ENCODE data around the gene CDK5R1. TPM values are rescaled to one million over a fixed set of nuclear protein-coding genes. Genes with fewer than 3 reads are reported as not detected.
A peak's percentile ranks its signal among the peaks of the same experiment; 100 is the strongest.

CDK5R1 gene
- total RNA-seq, 1 donor from 2014 or later: 2.2 TPM

- Mint-ChIP-seq H3K9me3 (ENCODE audit: unreplicated experiment) (no peaks in the 10 kb centered on the region), H3K4me1 (ENCODE audit: unreplicated experiment) (peaks cover 10% of the 10 kb centered on the region), H3K36me3 (ENCODE audit: low read depth, unreplicated experiment) (peaks cover 23% of the 10 kb centered on the region), H3K27me3 (ENCODE audit: unreplicated experiment) (peaks cover 11% of the 10 kb centered on the region), H3K4me3 (ENCODE audit: unreplicated experiment) (no peak overlapping the region), H3K27ac (ENCODE audit: unreplicated experiment) (no peak overlapping the region)
- DNase-seq (ENCODE audit: low spot score): no peak
- TF ChIP-seq CTCF (IDR thresholded peaks at IDR 0.05; ENCODE audit: unreplicated experiment): no peak
These were observed 2.2 kb upstream of the CDK5R1 start for GRCh38 chr17:32484628-32485027.

DNA sequence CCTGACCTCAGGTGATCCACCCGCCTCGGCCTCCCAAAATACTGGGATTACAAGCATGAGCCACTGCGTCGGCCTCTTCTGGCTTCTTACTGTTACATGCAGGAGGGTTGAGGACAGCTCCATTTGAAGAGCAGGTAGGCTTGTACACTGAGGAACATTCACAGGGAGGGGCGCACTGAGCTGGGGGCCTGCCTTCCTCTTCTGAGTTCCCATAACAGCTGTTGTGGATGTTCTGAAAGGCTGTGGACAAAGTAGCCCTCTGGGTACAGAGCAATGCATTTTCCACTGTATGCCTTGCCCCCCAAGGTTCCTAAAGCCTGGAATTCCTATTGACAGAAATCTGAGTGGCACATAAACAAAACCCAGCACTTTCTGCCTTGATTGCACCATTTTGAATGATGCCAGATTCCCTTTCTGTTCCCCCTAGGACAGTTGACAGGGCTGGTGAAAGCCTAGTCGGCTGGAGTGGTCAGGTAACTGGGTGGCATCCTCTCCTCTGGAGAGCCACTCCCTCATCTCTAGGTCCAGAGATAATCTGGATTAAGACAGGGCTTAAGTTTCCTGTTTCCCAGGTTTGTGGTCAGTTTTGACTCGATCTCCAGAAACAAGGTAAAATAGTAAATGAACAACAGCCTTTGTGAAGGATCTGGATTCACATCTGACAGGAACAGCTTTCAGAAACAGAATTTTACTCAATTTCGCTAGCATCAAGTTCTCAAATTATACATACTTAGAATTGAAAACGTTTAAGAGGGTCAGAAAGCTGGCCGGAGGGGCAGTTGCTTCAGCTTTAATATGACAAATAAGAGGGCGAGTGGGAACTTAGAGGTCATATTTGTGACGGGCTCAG lies 1.3 kb upstream of the CDK5R1 start:
- no peak for TF ChIP-seq CTCF (IDR thresholded peaks at IDR 0.05; ENCODE audit: unreplicated experiment)
- Mint-ChIP-seq H3K36me3 (ENCODE audit: low read depth, unreplicated experiment) (peaks cover 16% of the 10 kb centered on the region), H3K27me3 (ENCODE audit: unreplicated experiment) (peaks cover 11% of the 10 kb centered on the region), H3K4me3 (ENCODE audit: unreplicated experiment) (peak overlapping the region; percentile 84), H3K27ac (ENCODE audit: unreplicated experiment) (no peak overlapping the region), H3K4me1 (ENCODE audit: unreplicated experiment) (peaks cover 10% of the 10 kb centered on the region), H3K9me3 (ENCODE audit: unreplicated experiment) (no peaks in the 10 kb centered on the region)
- no peak for DNase-seq (ENCODE audit: low spot score)

DNA sequence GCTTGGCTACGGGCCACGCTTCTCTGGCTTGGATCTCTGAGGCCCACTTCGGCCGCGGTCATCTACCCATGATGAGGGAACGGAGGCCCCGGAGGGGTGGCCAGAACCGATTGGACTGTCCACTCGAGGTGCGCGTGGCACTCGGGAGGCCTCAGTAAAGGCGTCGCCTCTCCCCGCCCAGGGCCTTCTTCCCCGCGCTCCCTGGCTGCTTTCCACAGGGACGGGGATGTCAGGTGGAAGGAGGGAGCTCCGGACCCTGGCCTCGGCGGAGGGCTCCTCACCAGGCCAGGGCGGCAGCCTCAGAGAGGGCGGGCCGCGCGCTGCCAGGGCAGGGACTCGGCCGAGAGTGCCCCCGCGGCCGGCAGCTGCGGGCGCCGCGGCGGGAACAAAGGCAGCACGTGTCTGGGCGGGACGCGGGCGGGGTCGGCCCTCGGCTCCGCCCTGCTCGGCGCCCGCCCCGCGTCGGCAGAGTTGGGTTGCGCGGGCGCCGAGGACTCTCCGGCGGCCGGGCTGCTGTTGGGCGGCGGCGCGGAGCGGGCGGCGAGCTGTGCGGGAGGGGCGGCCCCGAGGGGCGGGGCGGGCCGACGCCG lies 587 bp upstream of the CDK5R1 start:
- Mint-ChIP-seq H3K27ac (ENCODE audit: unreplicated experiment) (no peak overlapping the region), H3K9me3 (ENCODE audit: unreplicated experiment) (no peaks in the 10 kb centered on the region), H3K36me3 (ENCODE audit: low read depth, unreplicated experiment) (peaks cover 13% of the 10 kb centered on the region), H3K4me3 (ENCODE audit: unreplicated experiment) (peak overlapping the region; percentile 84), H3K27me3 (ENCODE audit: unreplicated experiment) (peaks cover 11% of the 10 kb centered on the region), H3K4me1 (ENCODE audit: unreplicated experiment) (peaks cover 10% of the 10 kb centered on the region)
- TF ChIP-seq CTCF (IDR thresholded peaks at IDR 0.05; ENCODE audit: unreplicated experiment): no peak
- peak; percentile 70 for DNase-seq (ENCODE audit: low spot score)

- Mint-ChIP-seq H3K4me3 (ENCODE audit: unreplicated experiment) (peak overlapping the region; percentile 90), H3K4me1 (ENCODE audit: unreplicated experiment) (peaks cover 17% of the 10 kb centered on the region), H3K9me3 (ENCODE audit: unreplicated experiment) (no peaks in the 10 kb centered on the region), H3K27ac (ENCODE audit: unreplicated experiment) (no peak overlapping the region), H3K27me3 (ENCODE audit: unreplicated experiment) (peaks cover 10% of the 10 kb centered on the region), H3K36me3 (ENCODE audit: low read depth, unreplicated experiment) (peaks cover 9% of the 10 kb centered on the region)
- no peak for TF ChIP-seq CTCF (IDR thresholded peaks at IDR 0.05; ENCODE audit: unreplicated experiment)
- no peak for DNase-seq (ENCODE audit: low spot score)
These were observed 832 bp downstream of the CDK5R1 start for GRCh38 chr17:32487473-32488176.

All from endothelial cell (in vitro differentiated cells).